Measurements from ENCODE around the gene INVS. TPM values are rescaled to one million over a fixed set of nuclear protein-coding genes. Genes with fewer than 3 reads are reported as not detected.
A peak's percentile ranks its signal among the peaks of the same experiment; 100 is the strongest.
"Not testable (repeated sequence)": the region's sequence is repeated elsewhere in the genome, so short reads cannot be mapped to it uniquely, and the experiment has no call there.

Gene INVS
- polyA plus RNA-seq, 3 donors = 16.7 to 26.1 (median 17.2) TPM

DNA sequence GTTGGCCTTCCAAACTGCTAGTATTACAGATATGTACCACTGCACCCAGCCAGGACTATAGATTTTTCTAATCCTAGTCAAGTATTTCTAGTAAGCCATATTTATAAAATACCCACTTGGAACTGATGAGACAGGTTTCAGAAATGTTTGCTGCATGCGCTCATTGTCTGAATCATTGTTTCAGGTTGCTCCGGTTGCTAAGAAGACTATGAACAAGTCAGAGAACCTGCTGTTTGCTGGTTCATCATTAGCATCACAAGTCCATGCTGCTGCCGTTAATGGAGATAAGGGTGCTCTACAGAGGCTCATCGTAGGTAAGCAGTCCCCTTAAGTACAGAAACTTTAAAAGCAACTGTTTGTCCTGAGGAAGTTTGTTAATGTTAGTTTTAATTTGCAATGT, 5.3 kb downstream of the INVS start:
- DNase-seq (ENCODE audit: extremely low read depth in 1 of 11, low read depth in 9 of 11, low spot score in 4 of 11) = no peak

DNA sequence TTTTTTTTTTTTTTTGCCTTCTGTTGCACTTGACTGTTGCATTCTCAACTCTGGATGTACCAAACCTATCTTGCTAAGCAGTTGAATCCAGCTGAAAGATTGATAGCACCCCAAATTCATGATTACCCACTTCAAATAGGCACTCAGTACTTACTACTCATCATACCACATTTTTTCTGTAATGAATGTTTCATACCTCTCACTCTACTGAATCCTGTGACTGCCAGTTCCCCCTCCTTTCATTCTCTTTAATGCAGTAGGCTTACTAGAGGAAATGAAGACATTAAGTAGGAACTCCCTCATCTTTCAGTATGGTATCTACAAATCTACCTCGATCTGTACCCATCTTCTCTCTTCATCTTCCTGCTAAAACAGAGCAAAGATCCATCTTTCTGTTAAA, 6.8 kb downstream of the INVS start:
- no peak for DNase-seq (ENCODE audit: extremely low read depth in 1 of 11, low read depth in 9 of 11, low spot score in 4 of 11)

DNA sequence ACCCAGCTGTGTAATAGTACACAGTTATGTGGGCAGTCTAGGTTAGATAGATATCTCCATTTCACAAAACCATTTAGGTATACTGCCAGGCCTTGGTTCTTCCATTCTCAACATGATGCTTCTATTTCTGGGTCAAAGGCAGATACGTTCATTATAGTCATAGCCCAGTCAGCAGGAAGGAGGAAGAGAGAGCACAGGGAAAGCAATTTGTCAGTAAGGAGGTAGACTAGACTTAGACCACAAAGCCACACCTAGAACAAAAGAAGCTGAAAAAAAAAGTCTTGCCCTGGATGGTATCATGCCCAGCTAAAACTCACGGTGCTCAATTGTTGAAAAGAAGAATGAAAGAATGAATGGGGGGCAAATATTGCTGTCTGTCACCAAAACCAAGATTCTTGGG, 7.6 kb downstream of the INVS start:
- DNase-seq (ENCODE audit: extremely low read depth in 1 of 11, low read depth in 9 of 11, low spot score in 4 of 11) = no peak

DNA sequence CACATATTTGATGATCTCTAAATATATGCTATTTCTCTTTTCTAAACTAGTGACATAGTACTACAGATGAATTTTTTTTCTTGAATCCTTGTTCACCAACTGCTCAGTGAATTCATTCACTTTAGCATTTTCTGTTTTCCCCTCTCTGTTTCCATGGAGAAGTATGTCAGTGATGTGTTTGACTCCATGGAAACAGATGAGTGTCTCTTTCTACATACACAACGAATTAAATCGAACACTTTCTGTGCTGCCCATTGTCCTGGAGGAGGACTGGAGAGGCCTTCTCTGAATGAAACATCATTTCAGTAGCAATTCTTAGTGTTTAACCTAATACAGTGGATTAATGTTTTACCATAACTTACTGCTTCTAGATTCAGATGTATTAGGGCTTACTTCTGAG, 9.5 kb downstream of the INVS start:
- DNase-seq (ENCODE audit: extremely low read depth in 1 of 11, low read depth in 9 of 11, low spot score in 4 of 11) = no peak

DNA sequence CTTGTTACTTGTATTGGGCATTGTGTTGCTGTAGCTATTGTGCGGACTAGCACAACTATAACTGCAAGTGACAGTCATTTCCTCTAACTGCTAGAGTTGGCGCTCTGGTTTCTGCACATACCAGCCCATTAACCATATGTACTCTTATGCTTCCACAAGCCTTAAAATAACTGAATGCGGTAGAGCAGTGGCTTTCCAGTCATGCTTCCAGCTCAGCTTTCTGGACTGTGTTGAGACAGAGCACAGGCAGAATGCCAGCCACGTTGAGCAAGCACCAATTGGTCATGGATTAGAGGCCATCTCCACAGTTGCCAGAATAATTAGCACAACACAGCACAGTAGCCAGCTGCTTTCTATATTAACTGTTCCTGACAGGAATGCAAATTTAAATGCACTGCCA, 12.2 kb downstream of the INVS start:
- DNase-seq (ENCODE audit: extremely low read depth in 1 of 11, low read depth in 9 of 11, low spot score in 4 of 11) = peak in 1 of 11 donors; percentile 8

DNA sequence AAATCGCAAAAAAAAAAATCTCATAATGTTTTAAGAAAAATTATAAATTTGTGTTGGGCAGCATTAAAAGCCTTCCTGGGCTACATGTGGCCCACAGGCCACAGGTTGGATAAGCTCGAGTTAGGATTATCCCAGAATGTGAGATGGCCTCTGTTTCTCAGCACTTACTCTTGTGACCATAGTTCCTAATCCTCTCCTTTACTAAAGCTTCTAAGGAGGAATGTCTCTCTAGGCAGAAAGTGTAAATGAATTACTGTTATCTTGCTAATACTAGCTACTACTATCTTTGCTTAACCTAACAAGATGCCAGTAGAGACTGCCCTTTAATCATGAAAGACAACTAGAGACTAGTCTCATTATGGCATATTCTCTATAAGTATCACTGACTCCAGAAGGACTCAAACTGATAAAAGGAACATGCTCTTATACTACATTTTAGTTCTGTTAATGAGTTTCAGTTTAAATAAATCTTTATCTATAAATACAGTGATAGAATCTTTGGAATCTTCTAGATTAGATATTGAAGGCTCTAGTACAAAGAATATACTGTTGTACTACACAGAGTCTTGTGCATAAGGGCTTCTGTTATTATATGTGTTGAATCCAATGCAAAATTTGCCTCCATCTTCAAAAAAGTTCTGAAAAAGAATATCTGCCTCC, 13.8 kb downstream of the INVS start:
- no peak for DNase-seq (ENCODE audit: extremely low read depth in 1 of 11, low read depth in 9 of 11, low spot score in 4 of 11)

DNA sequence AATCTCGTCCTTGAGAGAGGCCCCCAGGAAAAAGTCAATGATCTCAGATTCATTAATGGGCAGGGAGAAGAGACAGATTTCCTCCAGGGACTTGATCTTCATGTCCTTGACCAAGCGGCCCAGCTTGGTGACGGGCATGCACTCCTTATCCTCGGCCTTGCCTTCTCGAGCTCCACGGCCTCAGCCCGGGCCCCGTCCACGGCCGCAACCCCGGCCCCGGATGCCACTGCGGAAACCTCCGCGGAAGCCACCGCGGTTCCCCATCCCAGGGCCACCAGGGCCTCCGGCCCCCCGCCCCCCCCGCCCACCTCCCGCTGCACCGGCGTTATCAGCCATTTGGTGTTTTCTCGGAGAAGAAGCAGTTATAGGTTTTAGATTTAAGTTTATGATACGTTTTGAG, 18.3 kb downstream of the INVS start:
- no peak for DNase-seq (ENCODE audit: extremely low read depth in 1 of 11, low read depth in 9 of 11, low spot score in 4 of 11)

DNA sequence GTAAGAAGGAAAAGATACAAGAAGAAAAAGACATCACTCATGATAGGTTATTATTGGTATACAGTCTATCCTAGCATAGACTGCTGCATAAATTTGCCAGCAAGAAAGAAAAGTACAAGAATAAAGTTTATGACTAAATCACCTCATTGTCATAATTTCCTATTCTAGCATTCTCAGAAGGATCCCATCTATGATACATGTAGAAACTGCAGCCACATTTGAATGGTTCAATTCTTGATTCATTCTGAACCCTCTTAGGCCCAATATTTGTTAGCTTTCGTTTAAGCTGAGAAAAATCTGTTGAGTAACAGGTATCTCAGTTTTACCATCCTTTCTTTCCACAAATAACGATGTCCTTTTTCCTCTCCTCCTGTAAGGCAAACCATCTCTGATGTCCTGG, 21.2 kb downstream of the INVS start:
- DNase-seq (ENCODE audit: extremely low read depth in 1 of 11, low read depth in 9 of 11, low spot score in 4 of 11) = no peak

DNA sequence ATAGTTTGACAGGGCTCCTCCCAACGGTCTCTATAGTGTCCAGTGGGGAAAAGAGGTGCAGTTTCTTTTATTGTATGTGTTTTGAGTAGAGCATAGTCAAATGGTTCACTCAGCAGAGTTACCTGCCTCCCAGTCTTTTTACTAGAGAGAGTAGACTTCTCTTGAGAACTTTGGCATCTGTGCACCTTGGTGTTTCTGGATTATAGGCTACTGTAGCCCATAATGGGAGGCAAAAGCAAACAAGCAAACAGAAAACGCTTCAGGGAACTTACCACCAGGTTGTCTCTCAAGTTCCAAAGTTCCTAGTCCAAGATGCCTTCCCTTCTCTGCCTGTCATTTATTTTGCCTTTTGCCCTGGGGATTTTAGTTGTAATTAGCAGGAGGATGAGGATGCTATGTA, 26.2 kb downstream of the INVS start:
- DNase-seq (ENCODE audit: extremely low read depth in 1 of 11, low read depth in 9 of 11, low spot score in 4 of 11) = no peak

DNA sequence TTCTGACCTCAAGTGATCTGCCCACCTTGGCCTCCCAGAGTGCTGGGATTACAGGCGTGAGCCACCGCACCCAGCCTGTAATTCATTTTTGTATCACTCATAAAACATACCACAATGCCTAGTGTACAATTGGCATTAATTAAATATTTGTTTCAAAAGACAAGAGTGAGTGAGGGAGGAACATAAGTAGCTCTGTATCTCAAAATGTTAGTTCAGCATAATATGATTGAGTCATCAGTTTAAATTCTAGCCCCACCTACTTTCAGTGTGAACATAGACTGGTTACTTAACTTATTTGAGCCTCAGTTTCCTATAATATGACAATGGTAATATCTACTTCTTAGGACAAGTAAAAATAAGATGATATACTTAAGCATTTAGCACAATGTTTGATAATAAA, 26.9 kb downstream of the INVS start:
- no peak for DNase-seq (ENCODE audit: extremely low read depth in 1 of 11, low read depth in 9 of 11, low spot score in 4 of 11)

DNA sequence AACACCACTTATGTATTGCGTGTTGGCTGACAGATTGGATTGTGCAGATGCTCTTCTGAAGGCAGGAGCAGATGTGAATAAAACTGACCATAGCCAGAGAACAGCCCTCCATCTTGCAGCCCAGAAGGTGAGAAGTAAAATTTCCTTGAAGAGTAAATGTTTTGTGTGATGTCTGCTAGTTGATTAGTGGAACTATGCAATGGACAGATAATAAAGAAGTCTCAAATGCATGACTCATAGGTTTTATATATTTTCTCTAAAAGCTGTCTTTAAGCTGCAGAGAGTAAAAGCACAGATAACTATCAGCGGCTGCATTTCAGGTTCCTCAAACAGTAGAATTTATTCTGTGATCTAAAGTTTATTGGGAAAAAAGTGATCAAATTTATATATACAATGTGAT, 27.4 kb downstream of the INVS start:
- no peak for DNase-seq (ENCODE audit: extremely low read depth in 1 of 11, low read depth in 9 of 11, low spot score in 4 of 11)

DNA sequence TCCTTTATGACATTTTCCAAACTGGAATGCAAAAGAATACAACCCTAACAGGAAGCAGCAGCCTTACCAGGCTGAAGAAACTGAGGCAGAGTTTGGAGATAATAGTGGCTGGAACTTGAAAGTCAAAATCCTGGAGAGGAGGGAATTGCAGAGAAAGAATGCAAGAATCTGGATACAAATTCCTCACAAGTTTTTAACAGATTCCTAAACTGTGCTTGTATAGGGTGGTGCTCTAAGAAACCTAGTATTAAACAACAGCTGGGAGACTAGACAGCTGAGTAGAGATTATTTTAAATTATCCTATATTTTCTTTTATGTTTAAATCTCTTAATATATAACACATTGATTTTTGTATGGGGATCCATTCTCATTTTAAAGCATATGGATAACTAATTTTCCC, 30.7 kb downstream of the INVS start:
- no peak for DNase-seq (ENCODE audit: extremely low read depth in 1 of 11, low read depth in 9 of 11, low spot score in 4 of 11)

DNA sequence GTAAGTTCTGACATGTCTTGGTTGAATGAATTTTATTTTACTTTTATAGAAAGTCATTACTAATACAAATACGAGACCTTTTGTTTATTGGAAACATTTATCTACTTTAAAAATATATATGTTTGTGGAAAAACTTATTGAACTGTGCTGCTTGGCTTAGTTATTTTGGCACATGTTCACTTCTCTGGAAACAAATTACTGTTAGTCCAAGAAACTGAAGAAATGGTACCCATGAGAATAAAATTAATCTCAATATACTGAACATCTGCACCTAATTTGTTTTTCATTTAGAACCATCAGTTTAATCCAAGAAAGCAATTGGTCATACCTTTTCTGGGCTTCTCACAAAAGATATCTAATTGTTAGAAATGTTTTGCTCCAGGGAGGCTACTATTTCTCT, 32.2 kb downstream of the INVS start:
- DNase-seq (ENCODE audit: extremely low read depth in 1 of 11, low read depth in 9 of 11, low spot score in 4 of 11) = no peak

DNA sequence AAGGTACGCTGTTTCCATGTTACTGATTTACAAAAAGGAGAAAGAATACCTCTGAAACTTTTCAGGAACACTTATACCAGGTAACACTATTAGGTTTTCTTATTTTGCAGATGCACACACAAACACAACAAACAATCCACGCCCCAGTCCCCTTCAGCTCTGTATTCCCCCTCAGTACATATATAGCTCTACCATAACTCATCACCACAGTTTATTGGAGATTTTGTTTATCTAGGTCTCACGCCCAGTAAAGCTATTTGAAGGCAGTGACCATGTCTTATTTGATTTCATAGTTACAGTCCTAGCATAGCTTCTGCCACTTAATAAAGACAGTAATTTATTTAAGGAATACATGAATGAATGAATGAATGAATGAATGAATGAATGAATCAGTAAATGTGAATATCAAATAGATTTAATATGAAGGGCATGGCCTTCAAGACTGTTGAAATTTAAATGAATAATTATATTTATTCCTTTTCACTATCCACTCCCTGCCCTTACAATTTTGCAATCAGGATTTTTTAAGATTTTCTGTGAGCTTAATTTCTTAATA, 32.9 kb downstream of the INVS start:
- no peak for DNase-seq (ENCODE audit: extremely low read depth in 1 of 11, low read depth in 9 of 11, low spot score in 4 of 11)

DNA sequence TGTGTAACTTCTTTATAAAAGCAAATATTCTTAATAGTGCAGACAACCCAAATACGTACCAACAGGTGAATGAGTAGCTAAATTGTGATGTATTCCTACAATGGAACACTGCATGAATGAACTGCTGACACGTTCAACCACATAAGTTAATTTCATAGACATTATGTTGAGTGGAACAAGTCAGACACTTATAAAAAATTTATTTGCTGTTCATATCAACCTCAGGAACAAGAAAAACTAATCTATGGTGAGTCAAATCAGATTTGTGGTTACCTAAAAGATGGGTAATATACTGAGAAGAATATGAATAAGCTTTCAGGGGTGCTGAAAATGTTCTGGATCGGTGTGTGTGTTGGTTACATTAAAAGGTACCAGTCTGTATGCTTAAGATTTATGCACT, 35.7 kb downstream of the INVS start:
- no peak for DNase-seq (ENCODE audit: extremely low read depth in 1 of 11, low read depth in 9 of 11, low spot score in 4 of 11)

DNA sequence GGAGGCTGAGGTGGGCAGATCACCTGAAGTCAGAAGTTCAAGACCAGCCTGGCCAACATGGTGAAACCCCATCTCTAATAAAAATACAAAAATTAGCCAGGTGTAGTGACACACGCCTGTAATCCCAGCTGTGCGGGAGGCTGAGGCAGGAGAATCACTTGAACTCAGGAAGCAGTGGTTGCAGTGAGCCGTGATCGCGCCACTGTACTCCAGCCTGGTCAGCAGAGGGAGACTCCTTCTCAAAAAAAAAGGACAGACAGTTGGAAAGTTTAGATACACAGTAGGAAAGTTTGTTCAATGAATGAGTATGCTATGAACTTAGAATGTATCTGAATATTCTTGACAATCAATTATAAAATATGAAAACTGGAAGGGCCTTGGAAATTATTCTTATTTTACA, 37.8 kb downstream of the INVS start:
- not testable (repeated sequence) for DNase-seq (ENCODE audit: extremely low read depth in 1 of 11, low read depth in 9 of 11, low spot score in 4 of 11)

DNA sequence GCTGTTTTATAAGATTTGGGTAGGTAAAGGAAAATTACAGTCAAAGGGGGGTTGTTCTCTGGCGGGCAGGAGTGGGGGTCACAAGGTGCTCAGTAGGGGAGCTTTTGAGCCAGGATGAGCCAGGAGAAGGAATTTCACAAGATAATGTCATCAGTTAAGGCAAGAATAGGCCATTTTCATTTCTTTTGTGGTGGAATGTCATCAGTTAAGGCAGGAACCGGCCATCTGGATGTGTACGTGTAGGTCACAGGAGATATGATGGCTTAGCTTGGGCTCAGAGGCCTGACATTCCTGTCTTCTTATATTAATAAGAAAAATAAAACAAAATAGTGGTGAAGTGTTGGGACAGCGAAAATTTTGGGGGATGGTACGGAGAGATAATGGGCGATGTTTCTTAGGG, 41.3 kb downstream of the INVS start:
- not testable (repeated sequence) for DNase-seq (ENCODE audit: extremely low read depth in 1 of 11, low read depth in 9 of 11, low spot score in 4 of 11)

DNA sequence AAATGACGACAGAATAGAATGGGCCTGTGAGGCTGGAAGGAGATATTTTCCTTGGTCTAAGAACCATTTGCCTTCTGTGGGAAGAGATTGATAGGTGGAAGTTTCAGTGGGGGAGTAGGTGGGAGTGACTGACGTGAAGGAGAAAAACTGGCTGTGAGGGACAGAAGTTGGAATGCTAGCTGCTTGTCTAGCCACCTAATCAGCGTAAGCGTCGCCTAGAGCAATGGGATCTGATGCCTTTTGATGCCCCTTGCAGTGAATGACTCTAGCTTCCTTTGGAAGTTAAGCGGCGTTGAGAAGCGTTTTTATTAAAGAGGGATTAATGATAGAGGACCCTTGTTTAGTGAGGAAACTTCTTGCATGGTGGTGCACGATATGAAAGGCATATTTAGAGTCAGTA, 42.8 kb downstream of the INVS start:
- DNase-seq (ENCODE audit: extremely low read depth in 1 of 11, low read depth in 9 of 11, low spot score in 4 of 11) = not testable (repeated sequence)

DNA sequence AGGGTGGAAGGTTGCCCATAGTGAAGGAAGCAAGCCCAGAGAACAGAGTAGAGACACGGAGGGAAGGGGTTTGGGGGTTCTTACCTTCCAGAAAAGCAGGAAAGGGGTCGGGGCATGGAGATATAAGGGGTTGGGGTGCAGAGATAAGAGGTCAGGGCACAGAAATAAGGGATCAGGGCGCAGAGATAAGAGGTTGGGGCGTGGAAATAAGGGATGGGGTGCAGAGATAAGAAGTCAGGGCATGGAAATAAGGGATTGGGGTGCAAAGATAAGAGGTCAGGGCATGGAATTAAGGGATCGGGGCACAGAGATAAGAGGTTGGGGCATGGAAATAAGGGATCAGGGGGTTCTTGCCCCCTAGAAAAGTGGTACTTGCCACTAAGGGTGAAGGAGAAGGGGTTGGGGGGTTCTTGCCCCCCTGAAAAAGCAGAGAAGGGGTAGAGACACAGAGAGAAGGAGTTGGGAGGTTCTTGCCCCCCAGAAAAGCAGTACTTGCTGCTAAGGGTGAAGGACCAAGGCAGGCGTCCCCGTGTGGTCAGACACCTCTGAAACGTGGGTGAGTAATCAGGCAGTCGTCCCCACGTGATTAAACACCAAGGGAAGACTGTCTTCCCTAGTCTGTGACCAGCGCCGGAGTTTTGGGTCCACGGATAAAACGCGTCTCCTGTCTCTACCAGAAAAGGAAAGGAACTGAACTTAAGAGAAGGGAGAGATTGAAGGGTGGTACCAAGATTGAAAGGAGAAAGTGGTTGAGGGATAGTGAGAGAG, 46.3 kb downstream of the INVS start:
- not testable (repeated sequence) for DNase-seq (ENCODE audit: extremely low read depth in 1 of 11, low read depth in 9 of 11, low spot score in 4 of 11)

DNA sequence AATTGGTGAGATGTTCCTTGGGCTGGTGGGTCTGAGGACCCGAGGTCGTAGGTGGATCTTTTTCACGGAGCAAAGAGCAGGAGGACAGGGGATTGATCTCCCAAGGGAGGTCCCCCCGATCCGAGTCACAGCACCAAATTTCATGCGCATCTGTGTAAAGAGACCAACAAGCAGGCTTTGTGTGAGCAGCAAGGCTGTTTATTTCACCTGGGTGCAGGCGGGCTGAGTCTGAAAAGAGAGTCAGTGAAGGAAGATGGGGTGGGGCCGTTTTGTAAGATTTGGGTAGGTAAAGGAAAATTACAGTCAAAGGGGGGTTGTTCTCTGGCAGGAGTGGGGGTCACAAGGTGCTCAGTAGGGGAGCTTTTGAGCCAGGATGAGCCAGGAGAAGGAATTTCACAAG, 46.9 kb downstream of the INVS start:
- not testable (repeated sequence) for DNase-seq (ENCODE audit: extremely low read depth in 1 of 11, low read depth in 9 of 11, low spot score in 4 of 11)

DNA sequence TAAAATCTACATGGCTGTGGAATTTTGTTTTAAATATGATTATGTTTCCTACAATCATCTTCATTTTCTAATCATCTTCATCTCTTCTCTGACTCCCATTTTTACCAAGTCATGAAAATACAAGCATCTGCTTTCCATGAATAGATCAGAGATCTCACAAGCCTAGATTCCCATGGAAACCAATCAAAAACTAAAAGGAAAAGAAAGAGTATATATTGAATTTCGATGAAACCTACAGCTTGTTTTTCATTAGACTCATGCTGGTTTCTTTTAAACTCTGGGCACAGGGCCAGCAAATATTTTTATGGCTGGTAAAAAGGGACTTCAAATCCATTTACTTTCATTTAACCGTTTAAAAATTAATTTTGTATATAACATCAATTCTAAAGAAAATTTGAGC, 51.2 kb downstream of the INVS start:
- DNase-seq (ENCODE audit: extremely low read depth in 1 of 11, low read depth in 9 of 11, low spot score in 4 of 11) = peak in 3 of 11 donors; percentile 1 to 3 (median 1)
